ENCODE results near the gene ARPC1B. TPM values are rescaled to one million over a fixed set of nuclear protein-coding genes. Genes with fewer than 3 reads are reported as not detected.
"Not testable (repeated sequence)": the region's sequence is repeated elsewhere in the genome, so short reads cannot be mapped to it uniquely, and the experiment has no call there.

The ARPC1B gene
- total and polyA plus RNA-seq, 4 donors: 43.9 to 182 (median 112) TPM

- DNase-seq (ENCODE audit: low spot score): no peak
- WGBS: 97% methylated on average over 5 of the region's 5 CpGs
- TF ChIP-seq NR2F2 (IDR thresholded peaks at IDR 0.05) (no peak), GABPA (IDR thresholded peaks at IDR 0.05 in 1 of 2, conservative IDR thresholded peaks at IDR 0.05 in 1 of 2) (no peak)
- Histone ChIP-seq H3K4me1 (ENCODE audit: control insufficient read depth in 4 of 4, insufficient read depth in 4 of 4, low read length in 3 of 4) (peaks cover 0 to 6% (median 2%) of the 10 kb centered on the region in 4 donors), H3K4me3 (ENCODE audit: low read depth in 1 of 3, low read length in 3 of 3) (no peak overlapping the region), H3K27ac (ENCODE audit: low read depth in 1 of 2, low read length in 2 of 2) (no peak overlapping the region), H3K36me3 (ENCODE audit: control insufficient read depth in 4 of 4, insufficient read depth in 3 of 4, low read depth in 1 of 4, low read length in 3 of 4) (peaks cover 17 to 52% (median 36%) of the 10 kb centered on the region in 4 donors), H3K9ac (ENCODE audit: low read depth in 1 of 2, low read length in 2 of 2) (no peak overlapping the region), H3K27me3 (ENCODE audit: control insufficient read depth in 4 of 4, insufficient read depth in 4 of 4, low read length in 3 of 4) (no peaks in the 10 kb centered on the region), H3K9me3 (ENCODE audit: control insufficient read depth in 4 of 4, low read length in 3 of 4) (no peaks in the 10 kb centered on the region)
These were observed 22.3 kb upstream of the ARPC1B start for GRCh38 chr7:99352247-99352646.

GRCh38 chr7:99355098-99355497 is 19.4 kb upstream of the ARPC1B start:
- peaks cover 0 to 6% (median 2%) of the 10 kb centered on the region in 4 donors for H3K4me1 ChIP-seq (ENCODE audit: control insufficient read depth in 4 of 4, insufficient read depth in 4 of 4, low read length in 3 of 4)
- no peak overlapping the region for H3K4me3 ChIP-seq (ENCODE audit: low read depth in 1 of 3, low read length in 3 of 3)
- no peak overlapping the region for H3K9ac ChIP-seq (ENCODE audit: low read depth in 1 of 2, low read length in 2 of 2)
- no peak for DNase-seq (ENCODE audit: low spot score)
- peaks cover 19 to 52% (median 36%) of the 10 kb centered on the region in 4 donors for H3K36me3 ChIP-seq (ENCODE audit: control insufficient read depth in 4 of 4, insufficient read depth in 3 of 4, low read depth in 1 of 4, low read length in 3 of 4)
- TF ChIP-seq SP1 (IDR thresholded peaks at IDR 0.05) (no peak), FOXA2 (IDR thresholded peaks at IDR 0.05) (no peak), HNF4A (conservative IDR thresholded peaks at IDR 0.05) (no peak), HNF4G (IDR thresholded peaks at IDR 0.05) (no peak), YY1 (IDR thresholded peaks at IDR 0.05) (no peak), RXRA (IDR thresholded peaks at IDR 0.05) (no peak), EGR1 (IDR thresholded peaks at IDR 0.05; ENCODE audit: low read depth in 2 of 2) (no peak), JUND (IDR thresholded peaks at IDR 0.05) (no peak)
- TF ChIP-seq, protein P1, sequence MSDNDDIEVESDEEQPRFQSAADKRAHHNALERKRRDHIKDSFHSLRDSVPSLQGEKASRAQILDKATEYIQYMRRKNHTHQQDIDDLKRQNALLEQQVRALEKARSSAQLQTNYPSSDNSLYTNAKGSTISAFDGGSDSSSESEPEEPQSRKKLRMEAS (IDR thresholded peaks at IDR 0.05): no peak
- TF ChIP-seq, protein P2, sequence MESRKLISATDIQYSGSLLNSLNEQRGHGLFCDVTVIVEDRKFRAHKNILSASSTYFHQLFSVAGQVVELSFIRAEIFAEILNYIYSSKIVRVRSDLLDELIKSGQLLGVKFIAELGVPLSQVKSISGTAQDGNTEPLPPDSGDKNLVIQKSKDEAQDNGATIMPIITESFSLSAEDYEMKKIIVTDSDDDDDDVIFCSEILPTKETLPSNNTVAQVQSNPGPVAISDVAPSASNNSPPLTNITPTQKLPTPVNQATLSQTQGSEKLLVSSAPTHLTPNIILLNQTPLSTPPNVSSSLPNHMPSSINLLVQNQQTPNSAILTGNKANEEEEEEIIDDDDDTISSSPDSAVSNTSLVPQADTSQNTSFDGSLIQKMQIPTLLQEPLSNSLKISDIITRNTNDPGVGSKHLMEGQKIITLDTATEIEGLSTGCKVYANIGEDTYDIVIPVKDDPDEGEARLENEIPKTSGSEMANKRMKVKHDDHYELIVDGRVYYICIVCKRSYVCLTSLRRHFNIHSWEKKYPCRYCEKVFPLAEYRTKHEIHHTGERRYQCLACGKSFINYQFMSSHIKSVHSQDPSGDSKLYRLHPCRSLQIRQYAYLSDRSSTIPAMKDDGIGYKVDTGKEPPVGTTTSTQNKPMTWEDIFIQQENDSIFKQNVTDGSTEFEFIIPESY (IDR thresholded peaks at IDR 0.05): no peak
- no peak overlapping the region for H3K27ac ChIP-seq (ENCODE audit: low read depth in 1 of 2, low read length in 2 of 2)
- WGBS: 94% methylated on average over 7 of the region's 7 CpGs
- H3K9me3 ChIP-seq (ENCODE audit: control insufficient read depth in 4 of 4, low read length in 3 of 4): no peaks in the 10 kb centered on the region
- H3K27me3 ChIP-seq (ENCODE audit: control insufficient read depth in 4 of 4, insufficient read depth in 4 of 4, low read length in 3 of 4): no peaks in the 10 kb centered on the region

GRCh38 chr7:99357701-99358490 is 16.6 kb upstream of the ARPC1B start:
- no peak for TF ChIP-seq GABPA (IDR thresholded peaks at IDR 0.05 in 1 of 2, conservative IDR thresholded peaks at IDR 0.05 in 1 of 2)
- no peak for TF ChIP-seq CTCF (IDR thresholded peaks at IDR 0.05; ENCODE audit: low read depth, low read length, missing input control)
- TF ChIP-seq, protein P2 (IDR thresholded peaks at IDR 0.05): no peak
- TF ChIP-seq RXRA (IDR thresholded peaks at IDR 0.05): no peak
- TF ChIP-seq JUND (IDR thresholded peaks at IDR 0.05): no peak
- no peak for TF ChIP-seq HNF4G (IDR thresholded peaks at IDR 0.05)
- TF ChIP-seq RAD21 (IDR thresholded peaks at IDR 0.05): no peak
- no peak for TF ChIP-seq NR2F2 (IDR thresholded peaks at IDR 0.05)
- no peak for TF ChIP-seq EGR1 (IDR thresholded peaks at IDR 0.05; ENCODE audit: low read depth in 2 of 2)
- TF ChIP-seq FOXA1 (IDR thresholded peaks at IDR 0.05): no peak
- DNase-seq (ENCODE audit: low spot score): no peak

GRCh38 chr7:99358521-99358920 is 16.0 kb upstream of the ARPC1B start:
- not testable (repeated sequence) for DNase-seq (ENCODE audit: low spot score); H3K4me3 ChIP-seq (ENCODE audit: low read depth in 1 of 3, low read length in 3 of 3); H3K27me3 ChIP-seq (ENCODE audit: control insufficient read depth in 4 of 4, insufficient read depth in 4 of 4, low read length in 3 of 4); H3K27ac ChIP-seq (ENCODE audit: low read depth in 1 of 2, low read length in 2 of 2); H3K4me1 ChIP-seq (ENCODE audit: control insufficient read depth in 4 of 4, insufficient read depth in 4 of 4, low read length in 3 of 4); H3K9ac ChIP-seq (ENCODE audit: low read depth in 1 of 2, low read length in 2 of 2); H3K9me3 ChIP-seq (ENCODE audit: control insufficient read depth in 4 of 4, low read length in 3 of 4)
- 97% methylated on average over 15 of the region's 15 CpGs for WGBS
- peaks cover 16 to 53% (median 39%) of the 10 kb centered on the region in 4 donors for H3K36me3 ChIP-seq (ENCODE audit: control insufficient read depth in 4 of 4, insufficient read depth in 3 of 4, low read depth in 1 of 4, low read length in 3 of 4)

More at GRCh38 chr7:99357701-99358490, 16.6 kb upstream of the ARPC1B start:
- no peak overlapping the region for H3K4me3 ChIP-seq (ENCODE audit: low read depth in 1 of 3, low read length in 3 of 3)
- WGBS: 96% methylated on average over 16 of the region's 16 CpGs
- no peaks in the 10 kb centered on the region for H3K27me3 ChIP-seq (ENCODE audit: control insufficient read depth in 4 of 4, insufficient read depth in 4 of 4, low read length in 3 of 4)
- peaks cover 0 to 6% (median 2%) of the 10 kb centered on the region in 4 donors for H3K4me1 ChIP-seq (ENCODE audit: control insufficient read depth in 4 of 4, insufficient read depth in 4 of 4, low read length in 3 of 4)
- peaks cover 15 to 48% (median 35%) of the 10 kb centered on the region in 4 donors for H3K36me3 ChIP-seq (ENCODE audit: control insufficient read depth in 4 of 4, insufficient read depth in 3 of 4, low read depth in 1 of 4, low read length in 3 of 4)
- no peaks in the 10 kb centered on the region for H3K9me3 ChIP-seq (ENCODE audit: control insufficient read depth in 4 of 4, low read length in 3 of 4)
- no peak overlapping the region for H3K27ac ChIP-seq (ENCODE audit: low read depth in 1 of 2, low read length in 2 of 2)
- H3K9ac ChIP-seq (ENCODE audit: low read depth in 1 of 2, low read length in 2 of 2): no peak overlapping the region

Measured in liver (tissue), 9 donors.